ENCODE results near the gene POU3F2.
A peak's percentile ranks its signal among the peaks of the same experiment; 100 is the strongest.

Gene POU3F2

DNA sequence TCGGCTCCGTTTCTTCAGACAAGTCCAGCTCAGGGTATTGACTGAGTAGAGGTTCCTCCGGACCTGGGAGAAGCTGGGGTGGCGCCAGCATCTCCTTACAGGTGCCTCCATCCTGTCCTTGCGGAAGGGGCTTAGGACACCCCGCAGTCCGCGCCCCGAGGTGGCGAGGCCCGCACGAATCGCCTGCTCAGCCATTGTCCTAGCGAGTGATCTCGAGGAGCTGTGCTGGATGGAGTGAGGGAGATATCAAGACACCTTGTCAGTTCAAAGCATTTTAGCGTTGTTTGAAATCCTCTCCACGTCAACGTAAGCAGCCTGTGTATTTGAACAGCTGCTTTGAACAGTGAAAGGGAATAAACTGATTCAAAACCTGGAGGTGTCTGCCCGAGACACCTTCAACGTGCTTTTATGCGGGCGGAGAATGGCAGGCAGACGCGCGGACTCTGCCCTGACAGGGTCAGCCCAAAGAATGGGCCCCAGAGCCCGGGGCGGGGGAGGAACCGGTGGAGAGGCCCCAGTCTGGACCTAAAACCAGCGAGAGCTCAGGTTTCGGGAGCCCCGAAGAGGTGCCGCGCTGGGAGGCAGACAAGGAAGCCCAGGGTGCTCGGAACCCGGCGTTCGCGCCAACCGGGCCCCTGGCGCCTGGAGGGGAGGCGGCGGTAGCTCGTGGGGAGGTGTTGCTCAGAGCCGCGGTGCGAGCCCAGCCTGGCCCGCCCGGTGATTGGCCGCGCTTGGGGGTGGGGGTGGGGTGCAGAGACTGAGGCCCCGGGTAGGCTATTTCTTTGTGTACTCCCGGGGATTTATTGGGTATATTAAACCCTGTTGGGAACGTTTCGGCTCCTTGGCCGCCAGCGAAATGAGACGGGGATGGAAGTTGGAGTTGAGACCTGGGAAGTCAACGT is 3.1 kb upstream of the POU3F2 start:
- peak overlapping the region; percentile 30 for H3K27ac ChIP-seq
- TF ChIP-seq CTCF (conservative IDR thresholded peaks at IDR 0.05) (no peak), ZFX (IDR thresholded peaks at IDR 0.05) (no peak)

DNA sequence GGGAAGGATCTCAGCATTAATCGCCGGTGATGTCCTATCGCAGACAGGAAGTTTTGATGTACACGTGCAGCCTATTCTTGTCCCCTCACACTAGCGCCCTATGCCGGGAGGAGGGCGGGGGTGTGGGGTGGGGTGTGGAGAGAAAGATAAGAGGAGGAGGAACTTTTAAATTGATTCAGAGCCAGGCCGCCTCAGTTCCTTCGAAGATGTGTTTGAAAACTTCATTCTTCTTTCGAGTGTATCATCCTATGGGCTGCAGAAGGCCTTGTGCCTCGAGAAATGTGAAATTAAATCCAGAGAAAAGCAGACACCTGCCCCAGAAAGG is 2.5 kb upstream of the POU3F2 start:
- no peak for TF ChIP-seq CTCF (conservative IDR thresholded peaks at IDR 0.05)
- TF ChIP-seq ZFX (IDR thresholded peaks at IDR 0.05), result no peak
- H3K27ac ChIP-seq, result no peak overlapping the region; the same call in 1 of the 2 replicates

GRCh38 chr6:98832284-98833056 is 1.9 kb upstream of the POU3F2 start:
- no peak overlapping the region for H3K27ac ChIP-seq
- TF ChIP-seq ZFX (IDR thresholded peaks at IDR 0.05), result no peak
- TF ChIP-seq CTCF (conservative IDR thresholded peaks at IDR 0.05), result no peak

DNA sequence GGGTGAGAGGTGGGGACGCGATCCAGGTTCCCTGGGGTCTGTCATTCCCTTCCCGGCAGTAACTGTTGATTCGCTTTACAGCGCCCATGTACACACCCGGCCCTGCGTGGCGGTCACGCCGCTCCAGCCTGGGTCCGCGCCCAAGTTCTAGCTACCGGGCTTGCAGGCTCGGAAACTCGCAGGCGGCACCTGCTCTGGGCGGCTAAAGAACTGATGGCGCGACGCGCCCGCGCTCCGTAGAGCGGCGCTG is 1.4 kb upstream of the POU3F2 start:
- TF ChIP-seq CTCF (conservative IDR thresholded peaks at IDR 0.05), result no peak
- TF ChIP-seq ZFX (IDR thresholded peaks at IDR 0.05), result no peak
- H3K27ac ChIP-seq, result no peak overlapping the region

DNA sequence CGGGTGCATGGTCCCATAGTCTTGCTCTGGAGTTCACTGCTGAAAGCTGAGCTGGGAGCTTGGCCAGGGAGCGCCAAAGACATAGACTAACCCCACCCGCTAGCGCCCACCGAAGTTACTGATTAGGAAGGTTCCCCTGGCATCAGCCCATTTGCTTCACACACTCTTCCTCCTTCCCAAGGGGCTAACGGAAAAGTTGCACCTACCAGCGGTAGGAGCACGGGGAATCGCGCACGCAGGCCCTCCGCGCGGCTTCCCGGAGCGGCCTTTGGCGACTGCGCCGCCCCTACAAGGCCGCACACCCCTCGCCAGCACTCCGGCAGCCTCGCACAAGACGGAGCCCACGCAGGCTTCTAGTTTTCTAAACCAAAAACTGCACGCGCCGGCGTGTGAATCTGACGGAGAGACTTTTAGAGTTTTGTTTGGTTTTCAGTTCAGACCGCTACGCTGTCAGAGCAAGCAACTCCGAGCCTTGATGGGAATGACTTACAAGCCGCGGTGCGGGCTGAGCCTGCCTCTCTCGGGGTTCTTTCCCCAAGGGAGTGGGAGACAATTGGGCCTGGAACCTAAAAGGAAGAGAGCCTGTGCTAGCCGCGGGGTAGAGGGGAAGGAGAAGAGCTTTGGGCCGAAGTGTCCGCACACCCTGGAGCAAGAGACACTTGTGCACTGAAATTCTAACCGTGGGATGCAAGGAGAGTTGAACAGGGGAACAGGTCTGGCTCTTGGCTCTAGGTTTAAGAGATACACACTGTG is 891 bp upstream of the POU3F2 start:
- H3K27ac ChIP-seq, result no peak overlapping the region
- no peak for TF ChIP-seq ZFX (IDR thresholded peaks at IDR 0.05)
- TF ChIP-seq CTCF (conservative IDR thresholded peaks at IDR 0.05), result no peak

GRCh38 chr6:98835149-98836024 is 1.0 kb downstream of the POU3F2 start:
- no peak overlapping the region for H3K27ac ChIP-seq
- TF ChIP-seq CTCF (conservative IDR thresholded peaks at IDR 0.05), result no peak
- TF ChIP-seq ZFX (IDR thresholded peaks at IDR 0.05), result no peak
